HG03432 (cell line): Measurements from ENCODE around the gene ETS1.

Experiments
- ATAC-seq: cut with Tn5 transposase; IDR thresholded peaks from one replicate; pipeline ENCODE4 v1.9.1; 2021; ENCODE audit warnings: mild to moderate bottlenecking, moderate library complexity; ENCODE audit not compliant: unreplicated experiment

Gene ETS1

GRCh38 chr11:128587415-128587814 is at the start of gene ETS1:
Gene ETS1 (minus strand): TSS chr11:128587558. CDS start chr11:128573130, 14,428 bp downstream.
- no peak for ATAC-seq

- no peak for ATAC-seq
Measured at GRCh38 chr11:128634395-128634794, 47.0 kb upstream of the ETS1 start.

GRCh38 chr11:128633384-128633965 is 46.1 kb upstream of the ETS1 start:
- ATAC-seq = no peak

GRCh38 chr11:128632141-128632791 is 44.9 kb upstream of the ETS1 start:
- ATAC-seq = peak; percentile 38

- ATAC-seq = peak; percentile 62
Measured at GRCh38 chr11:128630367-128631230, 43.2 kb upstream of the ETS1 start.

- no peak for ATAC-seq
Measured at GRCh38 chr11:128629516-128630106, 42.3 kb upstream of the ETS1 start.

GRCh38 chr11:128628686-128629085 is 41.3 kb upstream of the ETS1 start:
- ATAC-seq = peak; percentile 21

GRCh38 chr11:128628325-128628673 is 40.9 kb upstream of the ETS1 start:
- peak; percentile 16 for ATAC-seq

GRCh38 chr11:128627666-128628324 is 40.4 kb upstream of the ETS1 start:
- ATAC-seq = peak; percentile 37

- ATAC-seq = no peak
Measured at GRCh38 chr11:128626913-128627665, 39.7 kb upstream of the ETS1 start.

- ATAC-seq = no peak
Measured at GRCh38 chr11:128625746-128626145, 38.4 kb upstream of the ETS1 start.

- no peak for ATAC-seq
Measured at GRCh38 chr11:128625326-128625725, 38.0 kb upstream of the ETS1 start.

- peak; percentile 46 for ATAC-seq
Measured at GRCh38 chr11:128624269-128625175, 37.2 kb upstream of the ETS1 start.

- no peak for ATAC-seq
Measured at GRCh38 chr11:128623091-128623490, 35.7 kb upstream of the ETS1 start.

GRCh38 chr11:128621601-128622501 is 34.5 kb upstream of the ETS1 start:
- no peak for ATAC-seq

GRCh38 chr11:128620309-128621100 is 33.1 kb upstream of the ETS1 start:
- no peak for ATAC-seq

GRCh38 chr11:128619540-128620308 is 32.4 kb upstream of the ETS1 start:
- no peak for ATAC-seq
